ENCODE data around the gene SLC22A1. TPM values are rescaled to one million over a fixed set of nuclear protein-coding genes. Genes with fewer than 3 reads are reported as not detected.
A peak's percentile ranks its signal among the peaks of the same experiment; 100 is the strongest.

Gene SLC22A1
- total RNA-seq, 2 donors from 2014 or later: 1.2 to 1.6 TPM

GRCh38 chr6:160203522-160203921 is 81.9 kb downstream of the SLC22A1 start:
- ATAC-seq (ENCODE audit: insufficient number of reproducible peaks, low FRiP score, low read depth): no peak
- H3K4me1 ChIP-seq (ENCODE audit: control insufficient read depth in 1 of 2, low read depth in 2 of 2): peaks cover 11 to 19% of the 10 kb centered on the region in 2 donors
- H3K27ac ChIP-seq: peak overlapping the region; percentile 49 to 50
- TF ChIP-seq, protein P1, sequence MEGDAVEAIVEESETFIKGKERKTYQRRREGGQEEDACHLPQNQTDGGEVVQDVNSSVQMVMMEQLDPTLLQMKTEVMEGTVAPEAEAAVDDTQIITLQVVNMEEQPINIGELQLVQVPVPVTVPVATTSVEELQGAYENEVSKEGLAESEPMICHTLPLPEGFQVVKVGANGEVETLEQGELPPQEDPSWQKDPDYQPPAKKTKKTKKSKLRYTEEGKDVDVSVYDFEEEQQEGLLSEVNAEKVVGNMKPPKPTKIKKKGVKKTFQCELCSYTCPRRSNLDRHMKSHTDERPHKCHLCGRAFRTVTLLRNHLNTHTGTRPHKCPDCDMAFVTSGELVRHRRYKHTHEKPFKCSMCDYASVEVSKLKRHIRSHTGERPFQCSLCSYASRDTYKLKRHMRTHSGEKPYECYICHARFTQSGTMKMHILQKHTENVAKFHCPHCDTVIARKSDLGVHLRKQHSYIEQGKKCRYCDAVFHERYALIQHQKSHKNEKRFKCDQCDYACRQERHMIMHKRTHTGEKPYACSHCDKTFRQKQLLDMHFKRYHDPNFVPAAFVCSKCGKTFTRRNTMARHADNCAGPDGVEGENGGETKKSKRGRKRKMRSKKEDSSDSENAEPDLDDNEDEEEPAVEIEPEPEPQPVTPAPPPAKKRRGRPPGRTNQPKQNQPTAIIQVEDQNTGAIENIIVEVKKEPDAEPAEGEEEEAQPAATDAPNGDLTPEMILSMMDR (IDR thresholded peaks at IDR 0.05): no peak
- no peaks in the 10 kb centered on the region for H3K36me3 ChIP-seq
- H3K4me3 ChIP-seq: no peak overlapping the region
- peaks cover 2% of the 10 kb centered on the region for H3K9me3 ChIP-seq
- H3K27me3 ChIP-seq (replicated peaks; ENCODE audit: insufficient read depth): no peaks in the 10 kb centered on the region
- DNase-seq (ENCODE audit: low spot score): no peak

DNA sequence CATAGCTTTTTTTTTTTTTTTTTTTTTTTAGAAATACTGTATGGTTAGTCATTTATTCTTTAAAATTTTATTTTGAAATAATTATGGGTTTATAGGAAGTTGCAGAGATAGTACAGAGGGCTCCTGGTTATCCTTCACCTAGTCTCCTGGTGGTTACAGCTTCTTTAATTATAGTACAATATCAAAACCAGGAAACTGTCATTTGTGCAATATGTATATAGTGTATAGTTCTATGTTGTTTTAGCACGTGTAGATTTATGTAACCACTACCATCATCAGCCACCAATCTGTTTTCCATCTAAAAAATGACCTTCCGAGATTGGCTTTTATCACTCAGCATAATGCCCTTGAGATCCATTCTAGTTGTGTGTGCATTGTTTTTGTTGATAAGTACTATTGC is 82.3 kb downstream of the SLC22A1 start:
- Histone ChIP-seq H3K4me3 (no peak overlapping the region), H3K27me3 (replicated peaks; ENCODE audit: insufficient read depth) (no peaks in the 10 kb centered on the region), H3K9me3 (peaks cover 2% of the 10 kb centered on the region), H3K4me1 (ENCODE audit: control insufficient read depth in 1 of 2, low read depth in 2 of 2) (peaks cover 11 to 19% of the 10 kb centered on the region in 2 donors), H3K27ac (no peak overlapping the region), H3K36me3 (no peaks in the 10 kb centered on the region)
- no peak for DNase-seq (ENCODE audit: low spot score)
- TF ChIP-seq, protein P1 (IDR thresholded peaks at IDR 0.05): no peak
- no peak for ATAC-seq (ENCODE audit: insufficient number of reproducible peaks, low FRiP score, low read depth)

DNA sequence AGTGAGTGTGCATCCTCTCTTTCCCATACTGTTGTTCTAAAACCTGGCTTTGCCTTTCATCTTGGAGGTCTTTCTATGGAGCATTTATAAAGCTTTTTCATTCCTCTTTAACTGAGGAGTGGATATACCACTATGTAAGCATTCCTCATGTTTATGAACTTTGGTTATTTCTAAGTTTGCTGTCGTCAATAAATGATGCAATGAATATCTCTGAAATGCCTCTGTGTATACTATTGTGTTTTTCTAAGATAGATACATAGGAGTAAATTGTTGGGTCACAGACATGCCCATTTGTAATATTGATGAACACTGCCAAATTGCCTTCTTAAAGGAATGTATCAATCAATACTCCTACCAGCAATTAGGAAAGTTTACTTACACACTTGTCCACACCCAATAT is 83.1 kb downstream of the SLC22A1 start:
- no peak for DNase-seq (ENCODE audit: low spot score)
- Histone ChIP-seq H3K36me3 (no peaks in the 10 kb centered on the region), H3K4me1 (ENCODE audit: control insufficient read depth in 1 of 2, low read depth in 2 of 2) (peaks cover 11 to 19% of the 10 kb centered on the region in 2 donors), H3K4me3 (no peak overlapping the region), H3K27ac (no peak overlapping the region), H3K9me3 (peaks cover 2% of the 10 kb centered on the region), H3K27me3 (replicated peaks; ENCODE audit: insufficient read depth) (no peaks in the 10 kb centered on the region)
- no peak for ATAC-seq (ENCODE audit: insufficient number of reproducible peaks, low FRiP score, low read depth)
- TF ChIP-seq, protein P1 (IDR thresholded peaks at IDR 0.05): no peak

DNA sequence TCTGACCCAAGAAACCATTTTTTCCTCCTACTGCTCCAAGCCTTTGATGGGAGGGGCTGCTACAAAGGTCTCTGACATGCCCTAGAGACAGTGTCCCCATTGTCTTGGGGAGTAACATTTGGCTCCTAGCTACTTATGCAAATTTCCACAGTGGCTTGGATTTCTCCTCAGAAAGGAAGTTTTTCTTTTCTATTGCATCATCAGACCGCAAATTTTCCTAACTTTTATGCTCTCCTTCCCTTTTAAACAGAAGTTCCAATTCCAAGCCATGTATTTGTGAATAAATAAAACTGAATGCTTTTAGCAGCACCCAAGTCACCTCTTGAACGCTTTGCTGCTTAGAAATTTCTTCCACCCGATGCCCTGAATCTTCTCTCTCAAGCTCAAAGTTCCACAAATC is 86.0 kb downstream of the SLC22A1 start:
- DNase-seq (ENCODE audit: low spot score) (no peak), ATAC-seq (ENCODE audit: insufficient number of reproducible peaks, low FRiP score, low read depth) (no peak)
- TF ChIP-seq, protein P1 (IDR thresholded peaks at IDR 0.05): no peak
- Histone ChIP-seq H3K4me1 (ENCODE audit: control insufficient read depth in 1 of 2, low read depth in 2 of 2) (peaks cover 8 to 11% of the 10 kb centered on the region in 2 donors), H3K36me3 (no peaks in the 10 kb centered on the region), H3K27me3 (replicated peaks; ENCODE audit: insufficient read depth) (no peaks in the 10 kb centered on the region), H3K9me3 (peaks cover 2% of the 10 kb centered on the region), H3K4me3 (no peak overlapping the region), H3K27ac (no peak overlapping the region)

Other genes with a start within 250 kb of the SLC22A1 start
- gene MAS1, start 230.8 kb upstream of the SLC22A1 start, total RNA-seq: under 1 TPM; 0.14 to 0.27 TPM
- gene IGF2R, start 152.7 kb upstream of the SLC22A1 start, total RNA-seq: 10 to 100 TPM; 82.2 to 88.4 TPM
- gene SLC22A2, start 137.0 kb downstream of the SLC22A1 start, total RNA-seq: not detected
- gene SLC22A3, start 226.6 kb downstream of the SLC22A1 start, total RNA-seq: 100 to 1,000 TPM in 1 of 2 donors, 10 to 100 TPM in 1; 91.5 to 144 TPM

Measured in thoracic aorta (tissue), 2 donors.